Mucosa of rectum (tissue), 2 donors: ENCODE data around the gene CCDC70.

Experiments
- H3K27ac ChIP-seq, 2 donors: one replicate each; pipeline ENCODE4 v1.7.0; 2013; ENCODE audit warnings: inconsistent platforms in 2 of 2, low read depth in 2 of 2, low read length in 2 of 2
- H3K27me3 ChIP-seq, 2 donors: one replicate each; pipeline ENCODE4 v1.7.0; 2013; ENCODE audit warnings: low read length in 2 of 2; ENCODE audit not compliant: control insufficient read depth in 2 of 2, insufficient read depth in 2 of 2
- H3K36me3 ChIP-seq, 2 donors: one replicate each; pipeline ENCODE4 v1.7.0; 2013; ENCODE audit warnings: low read length in 2 of 2; ENCODE audit not compliant: control insufficient read depth in 2 of 2, insufficient read depth in 2 of 2
- H3K4me1 ChIP-seq, 2 donors: one replicate each; pipeline ENCODE4 v1.7.0; 2013; ENCODE audit warnings: low read length in 2 of 2, mild to moderate bottlenecking in 1 of 2; ENCODE audit not compliant: control insufficient read depth in 2 of 2, insufficient read depth in 2 of 2
- H3K4me3 ChIP-seq, 2 donors: one replicate each; pipeline ENCODE4 v1.7.0; 2013; ENCODE audit warnings: low read length in 2 of 2
- H3K9ac ChIP-seq, 2 donors: one replicate each; pipeline ENCODE4 v1.7.0; 2013; ENCODE audit warnings: low read length in 2 of 2, low read depth in 1 of 2, mild to moderate bottlenecking in 1 of 2
- H3K9me3 ChIP-seq, 2 donors: one replicate each; pipeline ENCODE4 v1.7.0; 2013; ENCODE audit warnings: low read length in 2 of 2; ENCODE audit not compliant: control insufficient read depth in 2 of 2
- donor health status: healthy.
- donor health status: Normal muscosa, but diverticular disease.

CCDC70 gene

DNA sequence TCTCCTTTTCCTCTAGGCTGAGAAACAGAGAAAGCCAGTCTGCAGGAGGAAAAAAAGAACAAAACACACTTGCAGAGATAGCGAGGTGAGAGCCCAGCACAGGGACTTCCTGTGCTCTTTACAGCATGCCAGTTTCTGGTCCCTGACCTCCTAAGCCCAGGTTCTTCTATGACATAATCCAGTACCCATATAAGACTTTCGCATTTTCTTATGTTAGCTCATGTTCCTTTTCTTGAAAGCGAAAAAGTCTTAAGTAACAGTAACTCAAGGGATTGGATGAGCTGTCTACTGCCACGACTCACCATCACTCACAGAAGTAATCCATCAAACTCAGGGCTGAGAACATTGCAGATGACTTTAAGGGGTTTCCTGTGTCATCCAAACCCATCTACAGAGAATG lies 17.4 kb downstream of the CCDC70 start:
- no peaks in the 10 kb centered on the region for H3K9me3 ChIP-seq
- no peaks in the 10 kb centered on the region for H3K36me3 ChIP-seq
- no peak overlapping the region for H3K27ac ChIP-seq
- H3K27me3 ChIP-seq = no peaks in the 10 kb centered on the region
- no peak overlapping the region for H3K4me3 ChIP-seq
- no peak overlapping the region for H3K9ac ChIP-seq
- no peaks in the 10 kb centered on the region for H3K4me1 ChIP-seq

DNA sequence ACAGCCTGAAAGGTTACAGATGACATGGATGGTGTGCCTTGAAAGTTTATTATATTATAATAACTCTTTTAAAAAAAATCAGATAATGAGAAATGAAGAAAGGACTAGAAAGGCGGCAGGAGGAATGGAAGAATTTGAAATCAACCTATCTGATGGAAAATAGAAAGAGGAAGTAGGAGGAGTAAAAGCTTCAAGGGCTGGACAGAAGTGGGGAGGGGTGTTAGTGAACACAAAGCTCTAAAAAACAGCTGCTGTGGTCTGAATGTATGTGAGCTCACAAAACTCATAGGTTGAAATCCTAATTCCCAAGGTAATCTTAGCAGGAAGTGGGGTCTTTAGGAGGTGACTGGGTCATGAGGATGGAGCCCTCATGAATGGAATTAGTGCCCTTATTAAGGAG lies 19.5 kb downstream of the CCDC70 start:
- no peaks in the 10 kb centered on the region for H3K27me3 ChIP-seq
- no peaks in the 10 kb centered on the region for H3K9me3 ChIP-seq
- no peaks in the 10 kb centered on the region for H3K36me3 ChIP-seq
- H3K4me3 ChIP-seq = no peak overlapping the region
- H3K4me1 ChIP-seq = no peaks in the 10 kb centered on the region
- H3K27ac ChIP-seq = no peak overlapping the region
- H3K9ac ChIP-seq = no peak overlapping the region

DNA sequence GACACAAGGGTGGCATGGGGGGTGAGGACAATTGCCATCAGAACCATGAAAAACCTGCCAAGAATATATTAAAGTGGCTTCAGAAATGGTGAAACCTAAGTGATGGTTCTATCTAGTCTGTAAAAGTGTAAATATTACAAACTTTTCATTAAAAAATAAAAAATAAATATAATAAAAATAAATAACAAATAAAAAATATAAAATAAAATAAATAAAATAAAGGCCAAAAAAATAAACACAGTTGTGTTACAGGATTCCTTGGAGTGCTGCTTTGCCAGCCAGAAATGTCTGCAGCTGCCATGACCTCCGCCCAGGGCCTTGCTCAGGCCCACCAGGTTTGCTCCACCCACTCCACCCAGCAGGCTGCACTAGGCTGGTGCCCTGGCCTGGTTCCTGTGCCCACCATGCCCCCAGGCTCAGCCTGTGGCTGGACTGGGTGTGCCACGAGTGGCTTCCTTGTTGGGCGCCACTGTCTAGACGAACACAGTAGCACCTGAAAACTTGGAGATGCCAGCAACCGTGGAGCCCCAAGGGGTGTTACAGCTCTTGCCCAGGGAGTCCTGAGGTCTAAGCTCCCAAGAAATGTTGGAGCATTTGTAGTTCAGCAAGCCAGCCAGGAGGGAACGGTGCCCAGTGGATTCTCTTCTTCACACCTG lies 20.9 kb downstream of the CCDC70 start:
- no peaks in the 10 kb centered on the region for H3K27me3 ChIP-seq
- H3K4me1 ChIP-seq = no peaks in the 10 kb centered on the region
- no peak overlapping the region for H3K4me3 ChIP-seq
- no peaks in the 10 kb centered on the region for H3K36me3 ChIP-seq
- H3K9me3 ChIP-seq = no peaks in the 10 kb centered on the region
- H3K9ac ChIP-seq = no peak overlapping the region
- H3K27ac ChIP-seq = no peak overlapping the region

DNA sequence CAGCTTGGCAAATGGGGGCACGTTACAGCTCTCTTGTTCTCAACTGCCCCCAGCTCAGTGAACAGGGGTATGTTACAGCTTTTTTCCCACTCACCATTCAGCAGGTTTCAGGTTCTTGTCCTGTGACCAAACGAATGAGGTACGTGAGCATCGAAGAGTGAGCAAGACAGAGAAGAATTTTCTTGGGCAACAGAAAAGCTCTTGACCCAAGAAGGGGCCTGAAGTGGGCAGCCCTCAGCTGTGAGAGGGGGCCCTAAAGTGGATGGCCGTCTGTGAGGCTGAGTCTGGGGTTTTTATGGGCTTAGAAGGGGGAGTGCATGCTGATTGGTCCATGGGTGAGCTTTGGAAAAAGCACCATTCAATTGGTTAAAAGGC lies 21.4 kb downstream of the CCDC70 start:
- no peaks in the 10 kb centered on the region for H3K36me3 ChIP-seq
- no peaks in the 10 kb centered on the region for H3K9me3 ChIP-seq
- H3K4me1 ChIP-seq = no peaks in the 10 kb centered on the region
- H3K9ac ChIP-seq = no peak overlapping the region
- no peaks in the 10 kb centered on the region for H3K27me3 ChIP-seq
- no peak overlapping the region for H3K27ac ChIP-seq
- no peak overlapping the region for H3K4me3 ChIP-seq

DNA sequence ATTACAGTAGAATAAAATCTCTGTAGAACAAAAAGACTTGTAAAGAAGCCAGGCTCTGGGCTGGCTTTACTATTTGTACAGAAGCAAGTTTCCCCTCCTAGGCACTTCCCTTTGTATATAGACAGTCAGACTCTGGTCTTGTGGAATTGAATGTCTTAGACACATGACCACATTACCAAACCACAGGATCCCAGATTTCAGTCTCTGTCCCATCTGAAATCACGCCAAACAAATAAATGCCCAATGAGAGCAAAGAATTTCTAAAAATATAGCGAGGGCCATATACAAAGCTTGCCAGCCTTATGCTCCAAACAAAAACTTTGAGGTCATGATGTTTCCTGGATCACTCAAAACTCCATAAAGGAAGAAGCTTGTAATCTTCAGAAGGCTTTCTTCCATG lies 23.9 kb downstream of the CCDC70 start:
- no peaks in the 10 kb centered on the region for H3K4me1 ChIP-seq
- no peak overlapping the region for H3K9ac ChIP-seq
- H3K9me3 ChIP-seq = no peaks in the 10 kb centered on the region
- H3K27ac ChIP-seq = no peak overlapping the region
- no peaks in the 10 kb centered on the region for H3K27me3 ChIP-seq
- H3K36me3 ChIP-seq = no peaks in the 10 kb centered on the region
- H3K4me3 ChIP-seq = no peak overlapping the region

DNA sequence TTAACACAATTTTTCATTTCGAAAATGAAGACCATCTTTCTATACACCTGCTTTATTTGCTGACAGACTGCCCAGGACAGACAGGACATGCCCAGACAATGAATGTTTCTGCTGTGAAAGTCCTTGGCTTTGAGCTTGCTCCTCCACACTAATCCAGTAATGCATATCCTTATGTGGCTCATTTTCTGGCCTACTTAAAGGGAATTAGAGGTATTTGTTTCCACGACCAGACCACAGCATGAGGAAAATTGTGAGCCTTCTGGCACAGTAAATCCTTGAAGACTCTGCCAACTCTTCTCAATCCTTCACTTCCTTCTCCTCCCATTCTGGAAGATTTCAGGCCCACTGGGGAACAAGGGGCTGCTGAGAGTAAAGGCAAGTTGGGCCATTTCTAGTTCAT lies 25.7 kb downstream of the CCDC70 start:
- no peaks in the 10 kb centered on the region for H3K9me3 ChIP-seq
- peaks cover 0 to 4% of the 10 kb centered on the region in 2 donors for H3K4me1 ChIP-seq
- H3K4me3 ChIP-seq = no peak overlapping the region
- no peaks in the 10 kb centered on the region for H3K36me3 ChIP-seq
- H3K27me3 ChIP-seq = no peaks in the 10 kb centered on the region
- no peak overlapping the region for H3K9ac ChIP-seq
- no peak overlapping the region for H3K27ac ChIP-seq

DNA sequence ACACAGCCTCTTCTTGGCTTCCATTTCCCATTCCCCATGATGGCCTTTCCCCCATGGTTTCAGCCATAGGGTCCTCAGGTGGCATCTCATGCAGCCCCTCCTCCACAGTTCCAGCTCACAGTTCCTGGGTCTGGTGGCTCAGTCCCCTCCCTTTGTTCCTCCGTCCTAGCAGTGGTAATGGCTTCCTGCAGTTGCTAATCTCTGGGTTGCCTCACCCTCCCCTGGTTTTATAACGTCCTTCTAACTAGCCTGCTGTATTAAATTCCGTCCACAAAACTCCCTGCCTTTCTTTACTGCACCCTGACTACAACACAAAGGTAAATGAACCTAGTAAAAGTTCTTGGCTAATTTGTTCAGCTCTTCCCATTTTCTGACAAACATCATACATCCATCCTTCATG lies 30.9 kb downstream of the CCDC70 start:
- Histone ChIP-seq H3K27me3 (no peaks in the 10 kb centered on the region), H3K4me1 (peaks cover 0 to 6% of the 10 kb centered on the region in 2 donors), H3K9me3 (no peaks in the 10 kb centered on the region), H3K36me3 (no peaks in the 10 kb centered on the region), H3K4me3 (no peak overlapping the region), H3K27ac (no peak overlapping the region), H3K9ac (no peak overlapping the region)

DNA sequence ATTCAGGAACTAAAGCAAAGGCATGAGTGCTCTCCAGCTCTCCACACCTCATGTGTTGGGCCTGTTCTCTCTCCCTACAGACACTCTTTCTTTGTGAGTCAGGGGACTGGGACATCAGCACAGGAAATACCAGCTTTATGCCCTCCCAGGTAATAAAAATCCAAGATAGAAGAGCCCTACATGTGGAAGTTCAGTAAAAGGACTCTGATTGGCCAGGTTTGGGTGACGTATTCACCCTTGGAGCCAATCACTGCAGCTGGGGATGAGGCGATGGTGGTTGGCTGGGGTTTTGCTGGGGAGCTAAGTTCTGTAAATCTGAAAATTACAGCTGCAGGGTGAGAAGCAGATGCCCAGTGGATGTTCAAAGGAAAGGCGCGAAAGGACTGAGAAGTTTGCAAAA lies 32.5 kb downstream of the CCDC70 start:
- Histone ChIP-seq H3K4me1 (peaks cover 0 to 6% of the 10 kb centered on the region in 2 donors), H3K9ac (no peak overlapping the region), H3K36me3 (no peaks in the 10 kb centered on the region), H3K9me3 (no peaks in the 10 kb centered on the region), H3K27me3 (no peaks in the 10 kb centered on the region), H3K4me3 (no peak overlapping the region), H3K27ac (no peak overlapping the region)

DNA sequence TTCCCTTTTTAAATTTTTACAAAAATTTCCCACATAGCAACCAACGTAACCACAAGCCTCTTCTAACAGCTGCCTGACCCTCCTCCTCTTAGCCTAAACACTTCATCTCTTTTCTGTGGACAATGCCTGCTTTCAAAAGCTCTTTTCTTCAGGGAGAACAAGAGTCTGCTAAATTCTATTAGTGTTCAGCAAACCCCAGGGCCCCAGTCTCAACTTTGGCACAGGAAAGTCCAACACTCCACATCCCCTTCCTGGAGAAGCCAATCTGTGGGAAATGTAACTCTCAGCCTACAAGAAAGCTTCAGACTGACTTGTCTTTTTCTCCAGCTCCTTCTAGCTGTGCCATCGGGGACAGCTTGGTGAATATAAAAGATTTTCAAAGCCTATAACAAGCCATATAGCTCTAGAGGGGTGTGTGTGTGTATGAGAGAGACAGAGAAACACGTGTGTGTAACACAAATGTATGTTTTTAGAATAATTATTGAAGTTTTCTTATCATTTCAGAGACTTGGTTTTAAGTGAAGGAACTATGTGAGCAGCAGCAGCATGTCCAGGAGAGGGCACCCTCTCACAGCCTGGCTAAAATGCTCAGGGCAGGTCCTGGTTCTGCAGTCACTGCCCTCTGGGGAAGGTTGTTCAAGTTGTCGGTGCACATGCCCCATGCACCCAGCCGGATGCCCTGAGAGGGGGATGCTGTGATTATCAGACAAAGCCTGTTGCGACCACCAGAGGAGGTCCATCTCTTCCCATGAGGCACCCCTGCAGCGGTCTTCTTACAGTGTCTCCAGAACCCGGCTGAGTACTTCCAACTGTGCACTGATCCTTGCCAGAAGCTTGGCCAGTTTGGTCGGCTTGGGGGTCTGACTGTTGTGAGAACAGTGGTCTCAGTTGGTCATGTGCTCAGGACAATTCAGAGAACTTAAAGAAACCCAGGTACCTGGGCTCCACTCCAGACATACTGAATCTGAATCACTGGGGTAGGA lies 34.4 kb downstream of the CCDC70 start:
- no peak overlapping the region for H3K27ac ChIP-seq
- H3K4me3 ChIP-seq = no peak overlapping the region
- H3K4me1 ChIP-seq = peaks cover 0 to 6% of the 10 kb centered on the region in 2 donors
- H3K27me3 ChIP-seq = no peaks in the 10 kb centered on the region
- no peak overlapping the region for H3K9ac ChIP-seq
- H3K9me3 ChIP-seq = no peaks in the 10 kb centered on the region
- H3K36me3 ChIP-seq = no peaks in the 10 kb centered on the region

DNA sequence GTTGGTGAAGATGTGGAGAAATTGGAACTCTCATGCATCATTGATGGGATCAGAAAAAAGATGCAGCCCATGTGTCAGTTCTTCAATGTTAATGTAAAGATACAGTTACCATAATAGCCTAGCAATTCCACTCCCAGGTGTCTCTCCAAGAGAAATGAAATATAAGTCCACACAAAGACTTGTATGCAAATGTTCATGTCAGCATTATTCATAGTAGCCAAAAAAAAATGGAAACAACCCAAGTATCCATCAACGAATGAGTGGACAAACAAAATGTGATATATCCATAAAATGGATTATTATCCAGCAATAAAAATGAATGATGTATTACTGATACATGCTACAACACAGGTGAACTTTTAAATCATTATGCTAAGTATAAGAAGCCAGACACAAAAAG lies 38.7 kb downstream of the CCDC70 start:
- Histone ChIP-seq H3K27me3 (no peaks in the 10 kb centered on the region), H3K9ac (no peak overlapping the region), H3K4me1 (no peaks in the 10 kb centered on the region), H3K27ac (no peak overlapping the region), H3K4me3 (no peak overlapping the region), H3K9me3 (no peaks in the 10 kb centered on the region), H3K36me3 (no peaks in the 10 kb centered on the region)
